HG03457 (cell line): Measurements from ENCODE around the gene SPECC1L.

Source experiments
- ATAC-seq: cut with Tn5 transposase; IDR thresholded peaks from one replicate; pipeline ENCODE4 v1.9.1; 2021; ENCODE audit warnings: moderate number of reproducible peaks; ENCODE audit not compliant: unreplicated experiment

Gene SPECC1L

DNA sequence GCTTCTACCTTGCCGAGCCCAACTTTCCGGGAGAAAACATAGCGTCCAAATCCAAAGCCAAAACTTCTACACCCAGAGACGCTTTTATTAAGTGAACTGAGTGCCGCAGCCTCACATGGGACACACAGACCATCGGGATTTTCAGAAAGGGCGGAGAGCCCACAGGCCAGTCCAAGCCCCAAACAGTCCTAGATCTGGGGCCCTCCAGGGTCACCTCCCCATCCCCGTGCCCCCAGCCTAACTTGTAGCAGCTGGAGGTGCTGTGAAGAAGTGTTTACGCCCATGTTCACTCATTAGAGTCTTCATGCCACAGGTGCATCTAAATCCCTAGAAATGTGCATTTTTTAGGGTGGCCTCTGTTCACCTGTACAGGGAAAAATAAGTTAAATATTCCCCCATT is 142.6 kb downstream of the SPECC1L start:
- ATAC-seq = no peak

DNA sequence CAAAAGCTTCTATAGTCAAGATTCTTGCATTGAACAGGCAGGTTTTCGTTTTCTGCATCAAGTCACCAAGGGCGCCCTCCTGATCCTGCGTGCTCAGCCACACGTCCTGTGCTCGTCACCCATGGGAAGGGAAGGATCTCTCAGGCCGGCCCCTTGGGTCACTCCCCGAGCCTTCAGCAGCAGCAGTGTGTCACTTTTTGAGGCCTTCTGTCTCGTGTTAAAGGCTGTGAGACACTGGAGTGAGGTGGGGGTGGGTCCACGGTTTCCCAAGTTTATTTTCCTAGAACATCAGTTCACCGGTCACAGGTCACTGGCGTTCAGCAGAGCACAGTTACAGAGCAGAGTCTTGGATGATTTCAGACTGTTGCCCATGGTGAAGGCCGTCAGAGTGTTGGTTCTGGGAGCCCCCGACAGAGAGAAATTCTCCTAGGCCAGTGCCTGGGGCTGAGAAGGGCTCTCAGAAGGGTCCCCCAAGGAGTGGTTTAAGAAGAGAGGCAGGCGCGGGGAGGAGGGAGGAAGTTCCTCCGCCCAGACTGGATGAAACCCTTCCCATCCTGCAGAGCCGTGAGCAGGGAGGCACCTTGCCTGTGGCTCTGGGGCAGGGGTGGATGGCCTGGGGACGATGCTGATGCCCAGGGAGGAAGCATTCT is 143.2 kb downstream of the SPECC1L start:
- no peak for ATAC-seq

DNA sequence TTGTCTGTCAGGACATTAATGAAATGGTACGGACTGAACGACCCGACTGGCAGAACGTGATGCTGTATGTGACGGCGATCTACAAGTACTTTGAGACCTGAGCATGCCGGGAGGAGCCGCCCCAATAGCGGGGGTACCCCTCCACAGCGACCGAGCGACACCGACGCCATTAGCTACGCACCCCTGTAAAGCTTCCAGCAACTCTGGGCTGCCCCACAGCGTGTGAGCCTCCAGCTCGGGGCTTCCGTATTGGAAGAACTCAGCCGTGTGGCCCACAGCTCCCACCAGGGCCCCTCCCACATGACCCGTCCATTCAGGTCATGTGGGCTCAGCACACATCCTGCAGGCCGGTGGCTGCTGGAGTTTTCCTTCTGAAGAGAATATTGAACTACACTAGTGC is 143.9 kb downstream of the SPECC1L start:
- no peak for ATAC-seq

DNA sequence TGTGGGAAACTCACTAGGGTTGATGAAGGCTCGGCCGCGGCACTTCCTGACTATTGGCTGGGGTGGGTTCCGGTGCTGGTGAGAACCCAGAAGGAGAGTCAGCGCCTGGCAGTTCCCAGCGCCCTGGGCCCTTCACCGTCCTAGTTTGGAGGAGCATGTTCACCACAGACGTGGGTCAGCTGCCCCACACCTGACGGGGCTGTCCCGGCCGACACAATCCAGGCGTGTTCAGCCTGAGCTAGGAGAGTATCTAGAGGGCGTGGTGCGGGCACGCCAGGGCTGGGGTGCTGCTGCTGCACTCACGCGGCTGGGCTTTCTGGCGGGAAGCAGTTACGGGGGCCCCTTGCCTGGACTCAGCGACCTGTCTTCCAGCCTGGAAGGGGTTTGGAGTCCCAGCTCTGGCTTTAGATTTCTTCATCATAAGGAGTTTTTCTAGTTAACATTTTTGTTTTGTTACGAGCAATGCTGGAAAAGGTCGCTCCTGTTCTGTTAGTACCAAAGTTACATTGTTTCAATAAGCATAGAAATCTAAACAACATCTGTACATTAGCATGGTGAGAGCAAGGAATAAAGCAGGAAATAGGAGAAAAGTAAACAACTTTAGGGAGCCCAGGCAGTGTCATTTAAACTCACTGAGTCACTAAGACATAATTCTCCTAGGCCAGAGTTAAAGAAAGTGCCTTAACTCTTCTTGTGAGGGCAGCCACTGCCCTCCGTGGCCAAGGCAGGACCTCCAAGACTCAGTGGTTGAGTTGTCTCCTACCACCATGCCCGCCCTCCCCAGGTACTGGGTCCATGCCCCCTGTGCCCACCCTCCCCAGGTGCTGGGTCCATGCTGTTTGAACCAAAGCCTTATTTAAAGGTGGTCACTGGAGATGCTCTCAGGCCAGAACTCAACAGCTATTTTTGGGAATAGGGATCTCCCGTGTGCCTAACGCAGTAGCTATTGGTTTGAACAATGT is 144.6 kb downstream of the SPECC1L start:
- ATAC-seq = no peak

DNA sequence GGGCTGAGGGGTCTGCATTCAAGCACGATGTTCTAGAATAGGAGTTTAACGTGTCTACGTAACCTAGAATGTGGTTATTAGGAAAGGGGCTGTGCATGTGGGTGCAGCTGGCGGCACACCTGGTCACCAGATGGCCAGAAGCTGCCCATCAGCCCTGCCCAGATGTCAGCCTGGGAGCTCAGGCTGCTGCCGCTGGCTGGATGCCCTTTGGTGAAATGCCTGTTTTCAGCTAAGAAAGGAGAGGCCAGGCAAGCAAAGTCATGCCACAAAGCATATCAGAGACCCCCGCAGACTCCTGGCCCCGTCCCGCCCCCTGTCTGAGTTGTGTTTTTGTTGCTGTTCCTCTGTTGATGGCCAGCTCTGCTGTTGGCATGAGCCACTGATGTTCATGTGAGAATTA is 145.5 kb downstream of the SPECC1L start:
- no peak for ATAC-seq

DNA sequence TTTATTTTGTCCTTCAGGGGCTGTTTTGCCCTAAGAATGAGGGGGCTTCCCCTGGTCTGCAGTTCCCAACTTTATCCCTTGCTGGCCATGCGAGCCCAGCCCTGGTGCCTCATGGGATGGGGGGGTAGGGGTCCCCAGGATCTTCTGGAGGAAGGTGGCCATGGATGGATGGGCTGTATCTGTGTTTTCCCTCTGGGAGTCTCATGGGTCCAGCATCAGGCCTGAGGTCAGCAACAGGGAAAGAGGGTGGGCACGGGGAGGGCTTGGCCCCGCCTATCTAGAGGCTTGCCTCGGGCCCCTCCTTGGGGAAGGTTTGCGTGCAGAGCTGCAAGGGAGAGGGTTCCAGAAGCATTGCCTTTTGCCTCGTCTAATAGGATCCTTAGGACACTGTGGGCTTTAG is 146.0 kb downstream of the SPECC1L start:
- ATAC-seq = no peak

DNA sequence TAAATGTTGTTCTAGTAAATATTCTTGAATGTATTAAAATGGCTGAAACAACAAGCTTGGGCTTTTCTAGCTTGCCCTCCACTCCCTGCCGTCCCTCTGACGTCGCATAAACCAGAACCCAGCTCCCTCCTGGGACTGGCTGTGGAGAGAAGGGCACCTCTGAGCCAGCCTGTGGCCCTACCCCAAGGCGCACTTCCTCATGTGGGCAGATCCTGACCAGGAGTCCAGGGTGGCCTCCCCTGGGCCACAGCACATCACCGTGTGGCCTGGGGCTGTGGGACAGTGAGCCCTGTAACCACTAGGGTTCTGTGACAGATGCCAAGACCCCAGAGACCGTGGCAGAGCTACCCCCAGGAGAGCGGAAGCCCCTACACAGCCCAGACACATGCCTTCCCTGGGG is 146.6 kb downstream of the SPECC1L start:
- ATAC-seq = no peak

DNA sequence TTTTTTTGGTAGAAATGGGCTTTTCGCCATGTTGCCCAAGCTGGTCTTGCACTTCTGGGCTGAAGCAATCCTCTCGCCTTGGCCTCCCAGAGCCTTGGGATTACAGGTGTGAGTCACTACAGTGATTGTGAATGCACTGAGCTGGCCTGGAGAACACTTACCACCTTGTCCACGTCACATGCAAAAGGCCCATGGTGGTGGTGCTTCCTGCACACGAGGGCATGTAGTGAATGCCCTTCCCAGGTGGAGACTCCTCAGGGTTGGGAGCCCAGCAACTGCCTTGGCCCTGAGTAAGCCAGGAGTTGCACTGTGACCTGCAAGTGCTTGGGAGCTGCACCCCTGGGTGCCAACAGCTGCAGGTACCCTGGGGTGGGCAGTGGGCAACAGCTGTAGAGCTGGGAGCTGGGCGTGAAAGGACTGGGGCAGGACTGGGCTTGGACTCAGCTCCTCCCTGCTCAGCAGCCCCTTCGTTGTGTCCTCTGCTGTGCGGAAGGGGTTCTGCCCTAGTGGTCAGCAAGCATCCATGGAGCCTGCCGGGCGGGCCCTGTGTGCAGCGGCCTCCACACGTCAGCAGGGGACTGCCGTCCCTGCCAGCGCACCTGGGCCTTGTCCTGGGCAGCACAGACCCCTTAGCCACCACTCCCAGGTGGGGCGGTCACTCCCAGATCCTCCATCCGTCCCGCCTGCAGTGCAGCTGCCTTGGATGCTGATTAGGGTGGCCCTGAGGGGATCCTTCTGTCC is 147.4 kb downstream of the SPECC1L start:
- no peak for ATAC-seq

DNA sequence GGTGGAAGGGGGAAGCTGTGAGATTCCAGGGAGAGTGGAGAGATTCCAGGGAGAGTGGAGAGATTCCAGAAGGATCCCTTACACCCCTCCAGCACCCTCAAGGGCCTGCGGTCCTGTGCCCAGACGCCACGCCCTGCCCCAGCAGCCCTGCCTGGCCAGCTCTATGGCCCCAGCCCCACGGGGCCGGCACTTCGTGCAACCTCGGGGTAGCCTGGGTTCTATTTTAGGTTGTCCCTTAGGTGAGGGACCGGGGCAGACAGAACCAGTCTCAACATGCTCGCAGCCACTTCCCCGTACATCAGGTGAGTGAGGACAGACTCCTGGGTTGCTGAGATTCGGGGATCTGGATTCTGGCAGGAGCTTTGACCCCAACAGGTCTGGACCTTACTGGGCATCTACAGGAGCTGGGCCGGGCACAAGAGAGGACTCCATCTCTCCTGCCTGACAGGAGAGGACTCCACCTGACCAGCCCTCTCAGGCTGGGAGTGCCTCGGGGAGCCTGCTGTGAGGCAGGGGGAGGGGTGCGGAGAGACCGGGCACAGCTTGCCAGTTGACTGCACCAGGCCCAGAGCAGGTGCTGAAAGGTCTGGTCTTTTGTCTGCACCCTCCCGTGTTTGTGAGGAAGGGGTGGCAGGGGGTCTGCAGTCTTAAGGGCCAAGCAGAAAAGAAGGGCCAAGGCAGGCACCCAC is 148.3 kb downstream of the SPECC1L start:
- no peak for ATAC-seq

DNA sequence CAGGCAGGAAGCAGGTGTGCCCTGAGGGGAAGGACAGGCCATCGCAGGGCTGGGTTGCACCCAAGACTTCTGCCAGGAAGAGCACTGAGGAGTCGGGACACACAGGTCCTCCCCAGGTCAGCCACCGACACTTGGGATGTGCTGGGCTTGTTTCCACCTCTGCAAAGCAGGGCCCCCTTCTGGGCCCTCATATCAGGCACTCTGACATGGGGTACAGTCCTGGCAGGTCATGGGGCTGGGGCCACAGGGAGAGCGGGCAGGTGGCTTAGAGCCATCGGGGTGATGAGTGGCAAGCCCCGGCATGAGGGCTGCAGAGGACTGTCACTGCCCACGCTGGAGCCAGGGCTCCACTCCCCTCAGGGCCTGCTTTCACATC is 148.8 kb downstream of the SPECC1L start:
- no peak for ATAC-seq

DNA sequence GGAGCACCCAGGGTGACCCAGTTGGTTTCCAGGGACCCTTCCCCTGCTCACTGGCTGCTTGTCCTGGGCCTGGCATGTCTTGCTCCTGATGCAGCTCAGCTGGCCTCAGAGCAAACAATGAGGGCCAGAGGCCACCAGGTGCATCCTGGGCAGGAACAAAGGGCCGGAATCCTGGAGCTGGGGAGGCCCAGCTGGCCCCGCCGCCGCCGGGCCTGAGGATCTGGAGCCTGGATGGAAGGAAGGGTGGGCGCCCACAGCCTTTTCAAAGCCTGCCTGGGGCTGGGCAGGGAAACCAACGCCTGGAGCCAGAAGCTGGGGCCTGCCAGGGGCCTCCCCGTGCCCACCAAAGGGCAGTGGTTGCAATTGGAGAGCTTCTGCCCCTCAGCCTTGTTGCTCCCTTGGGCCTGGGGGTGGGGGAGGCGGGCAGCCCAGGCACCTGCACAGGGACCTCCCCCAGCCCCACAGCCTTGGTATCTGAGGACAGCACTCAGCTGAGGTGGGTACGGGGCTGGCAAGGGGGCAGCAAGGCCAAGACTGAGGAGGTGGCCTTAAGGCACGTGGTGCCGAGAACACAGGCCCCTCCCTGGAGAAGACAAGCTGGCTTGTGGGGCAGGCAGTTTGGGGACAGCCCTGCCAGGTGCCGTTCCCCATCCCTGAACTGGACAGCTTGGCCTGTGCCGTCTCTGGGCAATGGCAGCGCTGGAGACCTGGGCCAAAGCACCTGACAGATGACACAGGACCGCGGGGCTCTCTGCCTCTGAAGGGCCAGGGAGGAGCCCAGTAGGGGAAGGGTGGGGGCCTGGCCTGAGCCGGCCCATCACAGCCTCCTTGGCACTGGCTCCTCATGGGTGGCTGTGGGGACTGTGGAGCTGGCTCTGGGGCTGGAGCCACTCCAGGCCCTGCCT is 149.7 kb downstream of the SPECC1L start:
- ATAC-seq = no peak

DNA sequence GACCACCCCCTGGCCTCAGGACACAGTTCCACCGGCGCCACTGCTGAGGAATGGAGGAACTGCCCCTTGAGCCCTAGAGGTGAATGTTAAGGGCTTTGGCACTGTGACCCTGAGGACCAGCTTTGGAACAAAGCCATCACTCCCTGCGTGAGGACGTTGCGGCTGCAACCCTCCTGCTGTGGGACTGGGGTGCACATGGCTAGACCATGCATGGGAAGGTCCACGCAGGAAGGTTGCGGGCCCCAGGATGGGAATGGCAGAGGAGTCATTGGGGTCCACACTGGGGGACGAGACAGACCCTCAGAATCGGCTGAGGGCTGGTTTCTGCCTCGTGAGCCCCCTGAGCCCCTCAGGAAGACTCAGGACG is 150.3 kb downstream of the SPECC1L start:
- no peak for ATAC-seq

DNA sequence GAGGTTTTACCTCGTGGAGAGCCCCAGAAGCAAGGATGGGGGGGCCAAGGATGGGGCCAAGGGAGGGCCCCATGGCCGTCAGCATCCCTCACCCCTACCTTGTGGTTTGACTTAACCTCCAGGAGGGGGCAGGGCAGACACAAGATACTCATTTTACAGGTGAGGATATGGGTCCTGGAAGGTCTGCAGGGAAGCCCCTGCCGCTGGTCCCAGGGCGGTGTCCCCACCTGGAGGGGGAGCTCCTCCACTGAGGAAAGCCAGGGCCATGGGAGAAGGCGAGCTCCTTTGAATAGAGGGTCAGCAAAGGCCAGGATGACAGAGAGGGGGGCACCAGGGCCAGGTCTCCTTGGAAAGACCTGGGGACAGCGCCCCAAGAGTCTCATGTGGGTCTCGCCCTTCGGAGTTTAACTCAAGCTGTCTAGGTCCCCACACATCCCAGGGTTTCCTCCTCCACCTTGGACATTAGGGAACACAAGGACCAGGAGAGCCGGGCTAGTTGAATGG is 150.8 kb downstream of the SPECC1L start:
- ATAC-seq = no peak

DNA sequence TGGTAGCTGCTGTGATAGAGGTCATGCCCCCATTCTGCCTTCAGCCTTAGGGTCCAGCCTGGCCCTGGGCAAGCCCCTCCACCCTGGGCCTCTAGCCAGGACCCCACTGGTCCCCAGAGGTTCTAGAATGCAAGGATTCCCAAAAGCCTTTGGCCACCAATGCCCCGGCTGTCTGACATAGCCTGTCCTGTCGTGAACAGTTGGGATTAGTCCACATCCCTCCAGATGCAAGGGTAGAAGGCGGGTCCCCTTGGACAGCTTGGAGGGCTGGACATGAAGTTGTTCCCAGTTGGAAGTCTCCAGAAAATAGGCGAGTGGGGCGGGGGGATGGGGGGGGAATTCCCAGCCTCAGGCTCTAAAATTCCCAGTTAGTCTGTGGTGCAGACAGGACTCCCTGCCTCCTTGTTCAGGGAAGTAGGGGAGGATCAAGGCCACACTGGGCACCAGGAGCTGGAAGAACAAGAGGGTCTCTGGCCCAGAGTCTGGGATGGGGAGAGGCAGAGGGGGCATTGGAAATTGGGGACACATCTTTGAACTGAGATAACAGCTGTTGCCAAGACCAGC is 151.6 kb downstream of the SPECC1L start:
- ATAC-seq = no peak

DNA sequence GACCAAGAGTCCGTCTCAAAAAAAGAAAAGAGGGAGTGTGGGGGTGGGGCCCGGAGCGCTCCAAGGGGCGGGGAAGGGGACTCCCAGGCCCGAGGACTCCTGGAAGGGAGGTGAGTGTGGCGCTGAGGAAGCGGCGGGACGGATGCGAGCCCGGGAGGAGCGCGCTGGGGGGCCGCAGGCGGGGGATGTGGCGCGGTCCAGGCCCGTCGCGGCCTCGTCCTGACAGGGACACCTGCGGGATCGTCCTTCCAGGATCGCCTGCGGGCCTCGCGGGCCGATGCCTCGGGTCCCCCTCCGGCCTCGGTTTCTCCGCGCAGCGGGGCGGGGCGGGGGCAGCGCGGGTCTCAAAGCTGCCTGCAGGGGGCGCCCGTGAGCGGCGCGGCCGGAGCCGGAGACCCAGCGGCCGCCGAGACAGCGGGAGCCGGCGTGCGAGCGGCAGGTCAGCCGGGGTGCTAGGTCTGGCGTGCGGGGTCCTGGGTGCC is 152.9 kb downstream of the SPECC1L start:
- no peak for ATAC-seq

DNA sequence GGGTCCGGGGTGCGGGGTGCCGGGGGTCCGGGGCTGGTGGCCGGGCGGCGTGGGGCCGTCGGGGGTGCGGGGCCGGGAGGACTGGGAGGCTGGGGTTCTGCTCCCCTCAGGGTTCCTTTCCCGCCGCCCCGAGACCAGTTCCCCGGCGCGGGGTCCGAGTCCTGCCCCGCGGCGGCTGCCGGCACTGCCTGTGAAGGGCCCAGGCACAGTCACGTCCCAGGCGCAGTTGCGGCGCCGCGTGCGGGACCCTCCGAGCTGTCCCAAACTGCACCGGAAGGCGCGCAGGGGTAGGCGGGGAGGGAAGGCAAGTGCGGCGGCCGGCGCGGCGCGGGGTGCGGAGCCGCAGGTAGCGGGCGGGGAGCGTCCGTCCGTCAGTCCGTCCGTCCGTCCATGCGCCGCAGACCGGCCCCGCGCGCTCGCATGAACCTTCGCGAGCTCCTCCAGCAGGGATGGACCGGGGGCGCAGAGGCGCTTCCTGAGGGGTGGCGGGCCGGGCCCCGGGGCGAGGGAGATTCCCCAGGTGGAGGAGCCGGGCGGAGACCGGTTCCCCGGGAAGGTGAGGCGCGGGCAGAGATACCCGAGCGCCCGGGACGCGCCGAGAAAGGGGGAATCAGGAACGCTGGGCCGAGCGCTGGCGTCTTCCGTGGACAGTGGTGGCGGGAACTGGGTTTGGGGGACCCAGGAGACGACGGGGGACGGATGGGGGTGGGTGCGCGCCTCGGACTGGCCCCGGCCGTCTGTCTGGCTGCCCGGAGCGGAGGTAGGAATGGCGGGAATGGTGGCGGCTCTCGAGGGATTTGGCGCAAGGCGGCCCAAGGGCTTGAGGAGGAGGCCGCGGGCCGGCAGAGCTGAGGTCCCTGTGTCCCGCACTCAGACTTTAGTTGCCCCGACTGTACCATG is 153.6 kb downstream of the SPECC1L start:
- ATAC-seq = no peak

DNA sequence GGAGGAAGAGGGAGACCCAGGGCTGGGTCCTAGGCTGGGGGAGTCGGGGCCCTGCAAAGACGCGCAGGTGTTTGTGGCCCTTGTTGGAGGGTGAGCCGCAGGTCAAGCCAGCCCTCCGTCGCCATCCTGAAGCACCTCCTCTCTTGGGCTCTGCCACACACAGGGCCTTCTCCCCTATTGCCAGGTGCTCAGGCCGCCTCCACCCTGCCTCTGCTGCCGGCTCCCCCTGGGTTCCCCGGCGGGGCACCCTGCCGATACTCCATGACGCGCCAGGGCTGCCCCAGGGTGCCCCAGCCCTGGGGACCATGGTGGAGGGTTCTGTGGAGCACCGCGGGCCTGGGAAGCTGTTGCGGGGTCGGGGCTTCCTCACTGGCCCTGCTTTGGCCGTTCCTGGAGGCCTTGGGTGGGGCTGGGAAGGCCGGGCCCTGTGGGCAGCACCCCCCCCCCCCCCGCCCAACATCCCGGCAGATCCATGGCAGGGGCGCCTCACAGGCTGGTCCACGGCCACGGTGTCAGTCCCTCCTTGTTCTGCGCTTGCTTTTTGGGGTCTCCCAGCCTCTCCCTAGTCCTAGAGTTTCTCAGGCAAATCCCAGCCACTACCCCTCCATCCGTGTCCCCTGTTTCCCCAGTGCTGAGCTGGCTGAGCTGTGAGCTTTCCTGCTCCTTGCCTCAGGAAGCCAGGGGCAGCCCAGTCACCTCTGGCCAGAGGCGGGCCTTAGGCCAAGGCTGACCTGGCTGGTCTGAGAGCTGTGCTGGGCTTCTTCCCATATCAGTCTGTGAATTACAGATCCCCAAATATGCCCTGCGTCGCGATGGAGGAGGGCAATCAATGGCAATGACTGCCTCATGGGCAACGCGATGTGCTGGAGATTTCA is 154.5 kb downstream of the SPECC1L start:
- no peak for ATAC-seq
